ENCODE results near the gene KLHDC3.
"Not testable (repeated sequence)": the region's sequence is repeated elsewhere in the genome, so short reads cannot be mapped to it uniquely, and the experiment has no call there.

Gene KLHDC3

DNA sequence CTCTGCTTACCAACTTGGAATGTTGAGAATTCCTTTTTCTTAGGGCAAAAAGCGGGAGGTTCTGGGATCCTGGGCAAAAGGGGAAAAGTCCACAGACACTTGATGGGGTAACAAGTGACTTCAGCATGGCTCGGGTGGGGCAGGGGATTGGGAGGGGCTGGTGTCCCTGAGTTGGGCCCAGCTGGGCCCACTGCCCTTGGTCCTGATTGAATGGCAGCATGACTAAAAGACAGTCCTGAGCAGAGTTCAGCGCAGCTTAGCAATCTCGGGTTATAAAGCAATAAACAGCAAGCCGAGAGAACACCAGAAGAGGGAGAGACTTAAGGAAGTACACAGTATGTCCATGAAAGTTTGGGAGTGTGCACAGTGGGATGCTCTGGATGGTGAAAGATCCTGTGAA lies 24.1 kb upstream of the KLHDC3 start:
- no peak for DNase-seq

DNA sequence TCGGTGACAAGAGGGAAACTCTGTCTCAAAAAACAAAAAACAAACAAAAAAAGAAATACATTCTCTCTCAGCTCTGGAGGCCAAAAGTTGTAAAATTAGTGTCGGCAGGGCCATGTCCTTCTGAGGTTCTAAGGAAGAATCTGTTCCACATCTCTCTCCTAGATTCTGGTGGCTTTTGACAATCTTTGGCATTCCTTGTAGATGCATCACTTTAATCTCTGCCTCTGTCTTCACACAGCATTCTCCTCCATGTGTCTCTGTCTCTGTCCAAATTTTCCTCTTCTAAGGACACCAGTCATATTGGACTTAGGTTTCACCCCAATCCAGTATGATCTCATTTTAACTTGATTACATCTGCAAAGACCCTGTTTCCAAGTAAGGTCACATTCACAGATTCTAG lies 20.6 kb upstream of the KLHDC3 start:
- DNase-seq = no peak

GRCh38 chr6:42996513-42996912 lies 17.5 kb upstream of the KLHDC3 start:
- DNase-seq = no peak

GRCh38 chr6:42998205-42998604 lies 15.8 kb upstream of the KLHDC3 start:
- not testable (repeated sequence) for DNase-seq

GRCh38 chr6:43001843-43002242 lies 12.2 kb upstream of the KLHDC3 start:
- no peak for DNase-seq

DNA sequence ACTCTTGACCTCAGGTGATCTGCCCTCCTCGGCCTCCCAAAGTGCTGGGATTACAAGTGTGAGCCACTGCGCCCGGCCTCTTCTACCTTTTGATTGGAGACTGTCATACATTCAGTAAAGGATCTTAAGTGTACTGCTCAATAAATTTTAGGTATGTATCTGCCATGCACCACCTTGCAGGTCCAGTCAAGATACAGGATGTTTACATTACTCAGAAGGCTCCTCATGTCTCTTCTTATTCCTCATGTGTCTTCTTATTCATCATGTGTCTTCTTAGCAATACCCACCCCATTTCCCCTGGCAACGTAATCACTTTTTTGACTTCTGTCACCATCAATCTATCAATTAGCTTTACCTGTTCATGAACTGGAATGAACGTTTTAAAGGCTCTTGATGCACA lies 8.2 kb upstream of the KLHDC3 start:
- no peak for DNase-seq

- no peak for DNase-seq
Observed at GRCh38 chr6:43006251-43006650, 7.8 kb upstream of the KLHDC3 start.

DNA sequence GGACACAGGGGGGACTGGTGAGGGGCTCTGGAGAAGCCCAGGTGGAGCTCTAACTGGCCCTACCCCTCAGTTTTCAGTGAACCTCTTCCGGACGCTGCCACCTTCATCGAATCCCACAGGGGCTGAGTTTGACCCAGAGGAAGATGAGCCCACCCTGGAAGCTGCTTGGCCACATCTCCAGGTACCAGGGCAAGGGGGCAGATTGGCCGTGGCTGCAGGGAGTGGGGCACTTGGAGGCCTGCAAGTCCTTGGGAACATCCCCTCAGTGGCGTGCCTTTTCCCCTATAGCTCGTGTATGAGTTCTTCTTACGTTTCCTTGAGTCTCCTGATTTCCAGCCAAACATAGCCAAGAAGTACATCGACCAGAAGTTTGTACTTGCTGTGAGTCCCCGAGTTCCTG lies 6.9 kb upstream of the KLHDC3 start:
- DNase-seq = no peak

GRCh38 chr6:43009124-43009523 lies 4.9 kb upstream of the KLHDC3 start:
- no peak for DNase-seq

- DNase-seq = no peak
Observed at GRCh38 chr6:43011207-43011606, 2.8 kb upstream of the KLHDC3 start.

- DNase-seq = no peak
Observed at GRCh38 chr6:43012364-43012763, 1.7 kb upstream of the KLHDC3 start.

GRCh38 chr6:43013097-43013842 lies 779 bp upstream of the KLHDC3 start:
- DNase-seq = no peak

GRCh38 chr6:43014434-43014909 lies 423 bp downstream of the KLHDC3 start:
- no peak for DNase-seq

GRCh38 chr6:43016176-43016942 lies 2.3 kb downstream of the KLHDC3 start:
- no peak for DNase-seq

DNA sequence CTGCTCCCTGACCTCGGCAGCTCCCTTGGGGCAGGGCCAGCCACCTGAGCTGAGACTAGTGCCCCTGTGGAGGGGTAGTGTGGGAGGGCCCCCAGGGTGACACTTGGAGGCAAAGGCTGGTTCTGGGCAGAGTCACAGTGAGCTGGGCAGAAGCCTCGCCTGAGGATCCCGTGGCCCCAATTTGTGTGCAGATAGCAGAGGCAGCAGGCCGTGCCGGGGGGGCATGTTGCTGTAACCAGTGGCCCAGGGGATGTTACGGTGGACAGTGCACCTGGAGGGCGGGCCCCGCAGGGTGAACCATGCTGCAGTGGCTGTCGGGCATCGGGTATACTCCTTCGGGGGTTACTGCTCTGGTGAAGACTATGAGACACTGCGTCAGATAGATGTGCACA lies 2.9 kb downstream of the KLHDC3 start:
- no peak for DNase-seq

DNA sequence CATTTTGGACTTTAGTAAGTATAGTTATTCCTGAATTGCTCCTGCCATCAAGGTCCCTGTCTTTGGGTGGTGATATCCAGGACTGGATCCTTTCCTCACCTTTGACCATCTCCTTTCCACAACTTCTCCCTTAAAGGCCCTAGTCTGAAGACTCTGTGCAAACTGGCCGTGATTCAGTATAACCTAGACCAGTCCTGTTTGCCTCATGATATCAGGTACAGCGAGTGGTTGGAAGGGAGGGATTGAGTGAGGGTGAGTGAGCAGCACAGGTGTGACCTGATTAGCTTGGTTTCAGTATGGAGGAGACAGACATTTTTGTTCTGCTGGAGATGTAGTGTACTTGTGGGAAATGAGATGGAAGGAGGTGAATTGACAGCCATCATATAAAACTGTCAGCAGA lies 5.1 kb downstream of the KLHDC3 start:
- no peak for DNase-seq

GRCh38 chr6:43020052-43020705 lies 6.1 kb downstream of the KLHDC3 start:
- DNase-seq = no peak

DNA sequence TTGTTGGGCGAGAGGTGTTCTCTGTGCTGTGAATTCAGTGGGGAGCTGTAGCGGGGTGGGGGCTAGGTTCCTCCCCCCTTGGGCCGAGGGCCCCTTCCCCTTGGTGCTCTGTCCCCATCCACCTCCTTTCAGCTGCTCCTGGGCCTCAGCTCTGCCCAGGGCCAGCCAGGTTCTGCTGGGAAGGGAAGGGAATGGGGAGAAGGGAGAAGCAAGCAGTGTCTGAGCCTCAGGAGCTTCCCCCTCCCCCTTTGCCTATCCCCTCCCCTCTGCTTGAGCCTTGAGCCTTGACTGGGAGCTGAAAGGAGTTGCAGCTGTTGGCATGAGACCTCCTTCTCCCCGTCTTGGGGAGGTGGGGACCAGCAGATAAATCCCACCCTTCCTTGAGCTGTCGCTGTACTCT lies 6.8 kb downstream of the KLHDC3 start:
- no peak for DNase-seq

- DNase-seq = no peak
Observed at GRCh38 chr6:43021270-43022047, 7.4 kb downstream of the KLHDC3 start, which contains the start of gene RRP36. Gene RRP36 (plus strand): TSS chr6:43021623. CDS start chr6:43021655, 32 bp downstream.

- DNase-seq = no peak
Observed at GRCh38 chr6:43024436-43024835, 10.4 kb downstream of the KLHDC3 start.

DNA sequence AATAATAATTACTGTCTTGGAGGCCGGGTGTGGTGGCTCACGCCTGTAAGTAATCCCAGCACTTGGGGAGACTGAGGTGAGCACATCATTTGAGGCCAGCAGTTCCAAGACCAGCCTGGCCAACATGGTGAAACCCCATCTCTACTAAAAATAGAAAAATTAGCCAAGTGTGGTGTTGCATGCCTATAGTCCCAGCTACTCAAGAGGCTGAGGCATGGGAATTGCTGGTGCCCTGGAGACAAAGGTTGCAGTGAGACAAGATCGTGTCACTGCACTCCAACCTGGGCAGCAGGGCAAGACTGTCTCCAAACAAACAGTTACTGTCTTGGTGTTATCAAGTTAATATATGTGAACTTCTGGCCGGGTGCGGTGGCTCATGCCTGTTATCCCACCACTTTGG lies 12.3 kb downstream of the KLHDC3 start:
- DNase-seq = no peak

GRCh38 chr6:43029120-43029519 lies 15.1 kb downstream of the KLHDC3 start:
- no peak for DNase-seq

- DNase-seq = no peak
Observed at GRCh38 chr6:43032326-43032725, 18.3 kb downstream of the KLHDC3 start.
